DND-41 (cell line): Measurements from ENCODE around the gene THSD4.

Source experiments
- ATAC-seq: fragments of 200-7000 bp; cut with Tn5 transposase; 3 replicates; pipeline ENCODE4 v1.9.1; 2021; ENCODE audit warnings: low read depth; ENCODE audit not compliant: insufficient read depth
- DNase-seq: peaks from one replicate; pipeline ENCODE4 v3.0.0-alpha.2; 2020
- H2AFZ ChIP-seq: 2 replicates; pipeline ENCODE4 v1.6.0; 2012; ENCODE audit warnings: low read depth, low read length
- H3K27ac ChIP-seq: 2 replicates; pipeline ENCODE4 v1.5.1; 2012; ENCODE audit warnings: low read length, inconsistent platforms
- H3K27me3 ChIP-seq: fragments of 200-600 bp; sonication (generic); 2 replicates; pipeline ENCODE4 v1.6.0; 2012; ENCODE audit warnings: low read length, mild to moderate bottlenecking, inconsistent platforms; ENCODE audit not compliant: insufficient read depth, poor library complexity
- H3K36me3 ChIP-seq: 2 replicates; pipeline ENCODE4 v1.5.1; 2012; ENCODE audit warnings: low read length, inconsistent platforms; ENCODE audit not compliant: insufficient read depth
- H3K4me1 ChIP-seq: 2 replicates; pipeline ENCODE4 v1.5.1; 2012; ENCODE audit warnings: mild to moderate bottlenecking, low read length; ENCODE audit not compliant: insufficient read depth
- H3K4me2 ChIP-seq: 2 replicates; pipeline ENCODE4 v1.6.0; 2012; ENCODE audit warnings: mild to moderate bottlenecking, moderate library complexity, low read length, inconsistent platforms; ENCODE audit not compliant: insufficient read depth
- H3K4me3 ChIP-seq, 2 experiments: fragments of 200-600 bp in 1 of 2; shearing (Covaris generic) in 1 of 2; 2 replicates each; pipeline ENCODE4 v1.5.1; 2012 to 2016; ENCODE audit warnings: inconsistent platforms in 2 of 2, low read length in 2 of 2, mild to moderate bottlenecking in 2 of 2, low read depth in 1 of 2, moderate library complexity in 1 of 2
- H3K79me2 ChIP-seq: 2 replicates; pipeline ENCODE4 v1.6.0; 2012; ENCODE audit warnings: low read length, inconsistent platforms; ENCODE audit not compliant: insufficient read depth
- H3K9ac ChIP-seq: 2 replicates; pipeline ENCODE4 v1.6.0; 2012; ENCODE audit warnings: low read depth, mild to moderate bottlenecking, inconsistent platforms, low read length, moderate library complexity
- H3K9me3 ChIP-seq: 2 replicates; pipeline ENCODE4 v1.5.1; 2012; ENCODE audit warnings: low read length, moderate library complexity, mild to moderate bottlenecking, inconsistent platforms; ENCODE audit not compliant: insufficient read depth, severe bottlenecking
- H4K20me1 ChIP-seq: 2 replicates; pipeline ENCODE4 v1.6.0; 2012; ENCODE audit warnings: low read length; ENCODE audit not compliant: insufficient read depth
- CTCF ChIP-seq: IDR thresholded peaks from 2 replicates; pipeline ENCODE4 v1.5.1; 2012; ENCODE audit warnings: borderline replicate concordance, low read length, moderate library complexity, mild to moderate bottlenecking; ENCODE audit not compliant: poor library complexity, severe bottlenecking; ENCODE audit errors: extremely low read depth
- EZH2 ChIP-seq: IDR thresholded peaks from 3 replicates; pipeline ENCODE4 v1.6.1; 2012; ENCODE audit warnings: borderline replicate concordance, low read depth, mild to moderate bottlenecking, moderate library complexity, low read length, inconsistent platforms; ENCODE audit not compliant: severe bottlenecking

The THSD4 gene

GRCh38 chr15:71352765-71353164 is 237.5 kb downstream of the THSD4 start:
- DNase-seq = no peak
- Histone ChIP-seq H3K27ac (no peak overlapping the region), H3K79me2 (no peaks in the 10 kb centered on the region), H3K9ac (no peak overlapping the region), H4K20me1 (no peaks in the 10 kb centered on the region), H3K4me1 (no peaks in the 10 kb centered on the region), H3K4me2 (no peak overlapping the region), H2AFZ (no peak overlapping the region), H3K36me3 (no peaks in the 10 kb centered on the region), H3K9me3 (no peaks in the 10 kb centered on the region), H3K27me3 (no peaks in the 10 kb centered on the region), H3K4me3 (no peak overlapping the region)
- no peak for ATAC-seq
- TF ChIP-seq CTCF (no peak), EZH2 (no peak)

GRCh38 chr15:71353171-71353570 is 237.9 kb downstream of the THSD4 start:
- no peaks in the 10 kb centered on the region for H3K4me1 ChIP-seq
- H3K79me2 ChIP-seq = no peaks in the 10 kb centered on the region
- H3K27me3 ChIP-seq = no peaks in the 10 kb centered on the region
- no peak overlapping the region for H3K9ac ChIP-seq
- TF ChIP-seq CTCF = no peak
- TF ChIP-seq EZH2 = no peak
- H3K36me3 ChIP-seq = no peaks in the 10 kb centered on the region
- DNase-seq = no peak
- H3K4me2 ChIP-seq = no peak overlapping the region
- ATAC-seq = no peak
- H3K4me3 ChIP-seq = no peak overlapping the region
- H3K27ac ChIP-seq = no peak overlapping the region
- H4K20me1 ChIP-seq = no peaks in the 10 kb centered on the region
- H2AFZ ChIP-seq = no peak overlapping the region
- H3K9me3 ChIP-seq = no peaks in the 10 kb centered on the region

- Histone ChIP-seq H3K9ac (no peak overlapping the region), H3K36me3 (no peaks in the 10 kb centered on the region), H3K4me2 (no peak overlapping the region), H3K27me3 (no peaks in the 10 kb centered on the region), H3K79me2 (no peaks in the 10 kb centered on the region), H3K4me3 (no peak overlapping the region), H4K20me1 (no peaks in the 10 kb centered on the region), H3K4me1 (no peaks in the 10 kb centered on the region), H2AFZ (no peak overlapping the region), H3K9me3 (no peaks in the 10 kb centered on the region), H3K27ac (no peak overlapping the region)
- TF ChIP-seq EZH2 = no peak
- no peak for DNase-seq
- no peak for ATAC-seq
Measured at GRCh38 chr15:71355268-71355667, 240.0 kb downstream of the THSD4 start.

- Histone ChIP-seq H3K4me3 (no peak overlapping the region), H3K4me2 (no peak overlapping the region), H3K9me3 (no peaks in the 10 kb centered on the region), H3K79me2 (no peaks in the 10 kb centered on the region), H3K27ac (no peak overlapping the region), H3K27me3 (no peaks in the 10 kb centered on the region), H3K36me3 (no peaks in the 10 kb centered on the region), H3K9ac (no peak overlapping the region), H2AFZ (no peak overlapping the region), H4K20me1 (no peaks in the 10 kb centered on the region), H3K4me1 (no peaks in the 10 kb centered on the region)
- TF ChIP-seq EZH2 (no peak), CTCF (no peak)
- ATAC-seq (no peak), DNase-seq (no peak)
Measured at GRCh38 chr15:71357321-71357732, 242.1 kb downstream of the THSD4 start.
